Breast epithelium (tissue), 4 donors: ENCODE results near the gene CNOT1. TPM values are rescaled to one million over a fixed set of nuclear protein-coding genes. Genes with fewer than 3 reads are reported as not detected.
A peak's percentile ranks its signal among the peaks of the same experiment; 100 is the strongest.

Source experiments
- DNase-seq, 2 donors: peaks; one replicate each; pipeline ENCODE4 v3.0.0-alpha.2; 2019; ENCODE audit warnings: low spot score in 2 of 2
- H3K27ac ChIP-seq, 2 donors: fragments of 200-600 bp; sonication (generic) in 1 of 2; one replicate each; pipeline ENCODE4 v1.5.1; 2016 to 2019; ENCODE audit warnings: mild to moderate bottlenecking in 1 of 2
- H3K27me3 ChIP-seq, 2 donors: fragments of 200-600 bp; sonication (generic) in 1 of 2; one replicate each; pipeline versions ENCODE4 v1.5.1 to v1.6.0; 2017 to 2019; ENCODE audit warnings: control low read depth in 1 of 2, mild to moderate bottlenecking in 1 of 2
- H3K36me3 ChIP-seq: fragments of 200-600 bp; one replicate; pipeline ENCODE4 v1.5.1; 2019
- H3K4me1 ChIP-seq, 2 donors: fragments of 200-600 bp; sonication (generic); one replicate each; pipeline ENCODE4 v1.5.1; 2016 to 2019; ENCODE audit warnings: control low read depth in 1 of 2
- H3K4me3 ChIP-seq, 3 donors: fragments of 200-600 bp; sonication (generic); 1 replicate in 2 of 3; 2 replicates in 1 of 3; pipeline ENCODE4 v1.5.1; 2016 to 2019; ENCODE audit warnings: mild to moderate bottlenecking in 3 of 3, moderate library complexity in 2 of 3
- H3K9me3 ChIP-seq, 2 donors: fragments of 200-600 bp; sonication (generic) in 1 of 2; one replicate each; pipeline ENCODE4 v1.5.1; 2016 to 2019; ENCODE audit warnings: control low read depth in 1 of 2
- POLR2A ChIP-seq: fragments of 450-650 bp; IDR thresholded peaks from one replicate; pipeline ENCODE4 v1.6.1; 2016; ENCODE audit warnings: antibody characterized with exemption, mild to moderate bottlenecking, moderate library complexity
- POLR2AphosphoS5 ChIP-seq, 3 donors: sonication (generic); formaldehyde crosslinking; IDR thresholded peaks; one replicate each; pipeline ENCODE4 v1.6.1; 2017; ENCODE audit warnings: antibody characterized with exemption in 3 of 3
- intact Hi-C: fragments of 100-400 bp; cut with DNase I; formaldehyde crosslinking; loops from one replicate; pipeline ENCODE4 v1.15.1; 2023; ENCODE audit warnings: low total_unique reads
- total RNA-seq, 3 donors: library from RNA; depleted of rRNA; stranded (reverse); fragments of >200 nt; gene quantifications; one replicate each; pipeline ENCODE4 v1.1.0, GENCODE V29; 2016
- TF ChIP-seq, protein P1 (sequence below), 3 donors: fragments of 450-650 bp; IDR thresholded peaks; one replicate each; pipeline ENCODE4 v1.5.1; 2016 to 2017; ENCODE audit warnings: antibody characterized with exemption in 3 of 3, mild to moderate bottlenecking in 3 of 3, moderate library complexity in 3 of 3

Gene CNOT1
- total RNA-seq, 3 donors from 2014 or later, result 106 to 140 (median 117) TPM

DNA sequence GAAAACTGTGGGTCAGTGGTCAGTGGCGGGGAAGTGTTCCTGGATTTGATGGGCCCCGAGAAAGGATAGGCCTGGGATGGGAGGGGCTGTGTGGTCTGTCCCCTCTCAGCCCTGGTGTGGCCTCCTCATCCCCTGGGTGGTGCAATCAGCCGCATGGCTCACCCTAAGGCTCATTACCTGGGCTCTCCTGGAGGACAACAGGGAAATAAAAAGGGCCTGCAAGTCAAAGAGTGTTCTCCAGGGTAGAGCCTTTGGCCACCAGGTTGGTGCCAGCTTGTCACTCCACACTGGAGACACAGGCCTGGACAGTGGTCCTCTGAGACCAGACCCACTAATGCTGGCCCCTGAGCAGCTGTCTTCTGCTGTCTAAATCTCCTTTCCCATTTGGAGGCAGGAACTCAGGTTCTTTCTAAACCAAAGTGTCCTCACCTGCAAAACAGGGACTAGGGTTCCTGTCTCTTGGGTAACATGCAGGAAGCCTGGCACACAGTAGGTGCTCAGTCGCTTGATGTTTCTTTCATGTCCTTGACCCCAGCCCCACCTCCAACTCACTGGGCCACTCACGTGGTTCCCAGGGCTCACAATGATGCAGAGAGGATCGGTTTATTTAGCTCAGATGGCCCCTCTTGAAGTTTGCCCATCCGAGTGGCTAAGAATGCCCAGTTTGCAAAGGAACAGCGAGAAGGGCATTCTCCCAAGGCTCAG, 127.3 kb downstream of the CNOT1 start:
- peak in 1 of 2 donors; percentile 40 for DNase-seq

DNA sequence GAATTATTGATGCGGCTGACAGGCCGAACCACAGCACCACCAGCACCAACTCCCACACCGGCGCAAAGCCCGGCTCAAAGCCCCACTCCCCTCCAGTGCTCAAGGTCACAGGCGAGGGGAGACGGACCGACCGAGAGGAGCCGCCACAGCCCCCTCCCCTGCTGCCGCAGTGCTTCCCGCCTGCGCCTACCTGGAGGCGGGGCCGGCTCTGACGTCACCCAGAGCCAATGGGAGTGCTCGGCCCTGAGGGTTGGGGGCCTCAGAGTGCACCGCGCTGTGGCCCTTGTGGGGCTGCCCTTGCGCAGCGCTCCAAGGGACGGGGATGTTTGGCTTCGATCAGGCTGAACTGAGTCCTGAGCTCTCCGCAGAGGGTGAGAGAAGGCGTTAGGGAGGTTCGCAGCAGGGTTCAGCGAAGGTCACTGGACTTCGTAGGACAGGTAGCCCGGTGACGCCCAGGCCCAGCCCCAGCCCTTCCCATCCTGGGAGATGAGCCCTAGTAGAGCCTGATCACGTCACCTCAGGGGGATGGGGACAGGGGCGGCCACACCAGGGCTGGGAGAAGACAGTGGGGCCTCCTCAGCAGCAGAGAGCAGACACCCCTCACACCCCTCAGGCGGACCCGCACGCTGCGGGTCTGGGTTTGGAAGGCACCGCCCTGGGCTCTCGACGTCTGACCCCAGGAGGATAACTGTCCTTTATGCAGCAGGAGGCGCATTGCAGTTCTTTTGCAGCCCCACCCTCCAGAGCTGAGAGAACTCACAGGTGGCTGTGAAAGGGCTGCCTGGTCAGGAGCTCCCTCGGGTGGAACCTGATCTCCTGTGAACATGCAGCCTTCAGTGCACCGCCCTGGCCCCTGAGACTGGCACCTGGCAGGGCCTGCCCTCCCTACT, 128.1 kb downstream of the CNOT1 start:
- H3K9me3 ChIP-seq, result no peaks in the 10 kb centered on the region
- H3K36me3 ChIP-seq, result no peaks in the 10 kb centered on the region
- TF ChIP-seq POLR2A (no peak), POLR2AphosphoS5 (IDR thresholded peaks at IDR 0.05) (no peak)
- TF ChIP-seq, protein P1, sequence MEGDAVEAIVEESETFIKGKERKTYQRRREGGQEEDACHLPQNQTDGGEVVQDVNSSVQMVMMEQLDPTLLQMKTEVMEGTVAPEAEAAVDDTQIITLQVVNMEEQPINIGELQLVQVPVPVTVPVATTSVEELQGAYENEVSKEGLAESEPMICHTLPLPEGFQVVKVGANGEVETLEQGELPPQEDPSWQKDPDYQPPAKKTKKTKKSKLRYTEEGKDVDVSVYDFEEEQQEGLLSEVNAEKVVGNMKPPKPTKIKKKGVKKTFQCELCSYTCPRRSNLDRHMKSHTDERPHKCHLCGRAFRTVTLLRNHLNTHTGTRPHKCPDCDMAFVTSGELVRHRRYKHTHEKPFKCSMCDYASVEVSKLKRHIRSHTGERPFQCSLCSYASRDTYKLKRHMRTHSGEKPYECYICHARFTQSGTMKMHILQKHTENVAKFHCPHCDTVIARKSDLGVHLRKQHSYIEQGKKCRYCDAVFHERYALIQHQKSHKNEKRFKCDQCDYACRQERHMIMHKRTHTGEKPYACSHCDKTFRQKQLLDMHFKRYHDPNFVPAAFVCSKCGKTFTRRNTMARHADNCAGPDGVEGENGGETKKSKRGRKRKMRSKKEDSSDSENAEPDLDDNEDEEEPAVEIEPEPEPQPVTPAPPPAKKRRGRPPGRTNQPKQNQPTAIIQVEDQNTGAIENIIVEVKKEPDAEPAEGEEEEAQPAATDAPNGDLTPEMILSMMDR (IDR thresholded peaks at IDR 0.05), result no peak
- H3K4me3 ChIP-seq, result peak overlapping the region; percentile 0 to 69 (median 51)
- H3K4me1 ChIP-seq, result no peaks in the 10 kb centered on the region
- H3K27me3 ChIP-seq, result peaks cover 3 to 24% of the 10 kb centered on the region in 2 donors
- DNase-seq, result peak in 1 of 2 donors; percentile 55
- intact Hi-C loops, result no loop called here
- no peak overlapping the region for H3K27ac ChIP-seq

More for the DNA sequence above, 127.3 kb downstream of the CNOT1 start:
- intact Hi-C loops, result no loop called here
- Histone ChIP-seq H3K36me3 (no peaks in the 10 kb centered on the region), H3K27ac (no peak overlapping the region), H3K9me3 (no peaks in the 10 kb centered on the region), H3K4me1 (no peaks in the 10 kb centered on the region), H3K27me3 (peaks cover 3 to 24% of the 10 kb centered on the region in 2 donors), H3K4me3 (no peak overlapping the region)
- TF ChIP-seq, protein P1 (IDR thresholded peaks at IDR 0.05), result no peak

DNA sequence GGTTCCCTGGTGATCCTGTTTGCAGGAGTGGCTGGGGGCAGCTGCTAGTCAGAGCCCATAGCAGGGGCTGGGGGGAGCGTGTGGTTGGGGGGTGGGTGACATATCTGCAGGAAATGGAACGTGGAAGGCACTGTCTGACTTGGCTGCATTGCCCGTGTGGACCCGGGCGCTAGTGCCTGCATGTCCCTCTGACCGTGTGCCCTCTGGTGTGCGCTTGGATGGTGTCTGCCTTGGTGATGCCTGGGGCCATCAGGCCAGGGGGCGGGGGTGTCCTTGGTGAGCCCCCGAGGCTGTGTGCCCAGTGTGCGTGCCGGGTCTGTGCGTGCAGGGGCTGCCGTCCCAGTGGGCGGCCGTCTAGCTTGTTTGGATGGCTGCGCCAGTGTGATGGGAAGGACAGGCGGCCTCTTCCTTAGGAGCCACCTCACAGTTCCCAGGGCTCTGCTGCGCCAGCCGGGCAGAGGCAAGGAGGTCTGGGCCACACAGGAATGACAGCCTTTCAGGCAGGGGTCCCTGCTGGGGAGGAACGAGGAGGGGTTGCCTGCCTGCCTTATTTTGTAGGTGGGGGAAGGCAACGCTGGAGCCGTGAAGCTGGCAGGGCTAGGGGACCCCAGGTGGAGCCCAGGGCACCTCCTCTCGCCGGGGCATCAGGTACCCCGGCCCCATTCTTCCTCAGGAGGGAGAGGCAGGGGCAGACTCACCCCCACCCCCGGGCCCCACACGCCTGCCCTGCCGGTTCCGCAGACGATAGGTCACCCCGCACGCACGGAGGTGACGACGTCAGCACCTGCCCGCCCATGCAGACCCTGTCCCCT, 129.0 kb downstream of the CNOT1 start:
- Histone ChIP-seq H3K36me3 (no peaks in the 10 kb centered on the region), H3K9me3 (no peaks in the 10 kb centered on the region), H3K4me3 (peak overlapping the region in 2 of 3 donors; percentile 51 to 69), H3K27ac (no peak overlapping the region), H3K27me3 (peaks cover 3 to 24% of the 10 kb centered on the region in 2 donors), H3K4me1 (no peaks in the 10 kb centered on the region)
- DNase-seq, result peak in 1 of 2 donors; percentile 51
- intact Hi-C loops, result no loop called here
- TF ChIP-seq, protein P1 (IDR thresholded peaks at IDR 0.05), result no peak
- TF ChIP-seq POLR2A (no peak), POLR2AphosphoS5 (IDR thresholded peaks at IDR 0.05) (no peak)

DNA sequence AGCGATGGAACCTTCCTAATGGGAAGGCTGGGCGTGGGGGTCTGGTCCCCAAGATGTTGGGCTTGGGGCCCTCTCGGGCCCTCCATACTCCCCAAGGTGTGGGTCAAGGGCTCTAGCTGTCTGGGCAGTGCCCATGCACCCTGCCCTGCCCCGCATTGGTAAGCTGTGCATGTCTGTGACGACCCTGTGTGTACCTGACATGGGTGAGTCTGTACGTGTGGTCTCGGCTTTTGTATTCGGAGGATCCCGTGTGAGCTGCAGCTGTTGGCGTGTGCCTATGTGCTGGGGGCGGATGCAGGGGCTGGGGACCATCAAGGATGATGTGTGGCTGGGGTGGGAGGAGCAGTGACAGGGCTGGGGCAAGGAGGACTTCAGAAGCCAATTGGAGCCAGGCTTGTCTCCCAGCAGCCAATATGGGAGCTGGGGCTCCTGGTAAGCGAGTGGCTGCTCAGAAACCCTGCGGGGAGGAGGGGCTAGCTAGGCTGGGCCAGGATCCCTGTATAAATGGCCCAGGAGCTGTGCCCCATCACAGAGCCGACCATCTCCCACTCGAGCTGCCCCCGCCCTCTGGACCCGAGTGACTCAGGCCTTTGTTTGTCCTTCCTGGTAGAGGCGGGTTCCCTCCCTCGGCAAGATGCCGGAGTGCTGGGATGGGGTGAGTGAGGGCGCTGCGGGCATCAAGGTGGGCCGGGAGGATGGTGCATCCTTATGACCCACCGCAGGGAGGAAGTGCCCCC, 129.8 kb downstream of the CNOT1 start, which contains the start of gene NDRG4:
Gene NDRG4 (plus strand): TSS at position 529 of the 737 bp plus-strand sequence. CDS start 106 bp downstream, at position 635.
- Histone ChIP-seq H3K27me3 (peaks cover 3 to 24% of the 10 kb centered on the region in 2 donors), H3K4me3 (peak within 1 kb of the TSS in 2 of 3 donors; percentile 51 to 69), H3K4me1 (no peaks in the 10 kb centered on the region), H3K36me3 (no peaks in the 10 kb centered on the region), H3K9me3 (no peaks in the 10 kb centered on the region), H3K27ac (no peak within 1 kb of the TSS)
- DNase-seq, result peak; percentile 53 to 58
- TF ChIP-seq, protein P1 (IDR thresholded peaks at IDR 0.05), result no peak
- TF ChIP-seq POLR2AphosphoS5 (IDR thresholded peaks at IDR 0.05) (no peak), POLR2A (no peak)
- intact Hi-C loops, result no loop called here
